GM21447 (cell line): ENCODE measurements around the gene HSD17B3.
"Not testable (repeated sequence)": the region's sequence is repeated elsewhere in the genome, so short reads cannot be mapped to it uniquely, and the experiment has no call there.

Source experiments
- ATAC-seq: cut with Tn5 transposase; IDR thresholded peaks from one replicate; pipeline ENCODE4 v1.9.1; 2021; ENCODE audit not compliant: unreplicated experiment

Gene HSD17B3

DNA sequence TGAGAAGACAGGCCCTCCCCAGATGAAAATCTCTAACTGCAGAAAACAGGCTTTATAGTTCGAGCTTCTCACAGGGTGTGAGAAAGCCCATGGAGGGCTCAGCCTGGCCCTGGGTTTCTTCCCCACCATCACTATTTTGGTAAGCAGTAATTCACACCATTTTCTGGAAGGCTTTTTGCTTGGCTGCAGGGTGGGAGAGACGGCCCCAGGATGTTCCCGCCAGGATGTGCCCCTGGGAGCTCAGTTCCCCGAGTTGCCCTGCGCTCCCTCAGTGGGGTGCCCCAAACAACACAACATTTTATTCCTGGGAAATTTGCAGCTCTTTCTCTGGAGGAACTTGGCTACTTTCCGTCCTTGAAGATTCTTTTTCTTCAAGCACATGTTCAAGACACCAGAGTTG lies 100.8 kb downstream of the HSD17B3 start:
- no peak for ATAC-seq

DNA sequence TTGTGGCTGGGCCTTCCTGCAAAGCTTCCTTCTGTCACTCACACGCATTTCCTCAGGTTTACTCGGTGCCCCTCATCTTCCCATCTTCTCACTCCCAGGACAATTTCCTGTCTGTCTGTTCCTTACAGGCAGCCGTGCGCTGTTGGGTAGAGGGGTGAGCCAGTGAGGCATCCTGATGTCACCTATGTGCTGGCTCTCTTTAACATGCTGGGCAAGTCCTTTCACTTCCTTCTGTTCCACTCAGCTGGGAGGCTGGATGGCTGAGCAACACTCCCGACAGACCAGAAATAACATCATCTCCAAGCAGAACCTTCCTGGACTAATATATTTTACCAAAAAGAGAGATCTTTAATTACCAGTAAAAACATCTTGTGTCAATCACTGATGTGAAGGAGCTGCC lies 103.0 kb downstream of the HSD17B3 start:
- ATAC-seq, result no peak

DNA sequence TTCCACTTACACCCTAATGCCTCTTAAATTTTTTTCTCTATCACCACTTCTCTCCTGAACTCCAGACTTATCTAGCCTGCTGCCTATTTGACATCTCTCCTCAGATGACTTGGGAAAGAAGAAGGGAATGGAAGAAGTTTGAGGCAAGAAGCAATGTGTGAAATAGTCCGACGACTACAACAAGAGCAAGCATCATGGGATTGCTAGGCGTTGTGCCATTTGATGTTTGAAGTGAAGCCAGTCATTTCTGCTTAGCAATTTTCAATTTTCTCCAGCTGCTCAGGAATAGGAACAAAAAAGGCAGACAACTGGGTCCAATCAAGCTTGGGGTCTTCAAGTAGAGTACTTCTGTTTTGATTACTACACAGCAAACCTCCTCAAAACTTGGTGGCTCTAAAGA lies 106.4 kb downstream of the HSD17B3 start:
- ATAC-seq, result no peak

DNA sequence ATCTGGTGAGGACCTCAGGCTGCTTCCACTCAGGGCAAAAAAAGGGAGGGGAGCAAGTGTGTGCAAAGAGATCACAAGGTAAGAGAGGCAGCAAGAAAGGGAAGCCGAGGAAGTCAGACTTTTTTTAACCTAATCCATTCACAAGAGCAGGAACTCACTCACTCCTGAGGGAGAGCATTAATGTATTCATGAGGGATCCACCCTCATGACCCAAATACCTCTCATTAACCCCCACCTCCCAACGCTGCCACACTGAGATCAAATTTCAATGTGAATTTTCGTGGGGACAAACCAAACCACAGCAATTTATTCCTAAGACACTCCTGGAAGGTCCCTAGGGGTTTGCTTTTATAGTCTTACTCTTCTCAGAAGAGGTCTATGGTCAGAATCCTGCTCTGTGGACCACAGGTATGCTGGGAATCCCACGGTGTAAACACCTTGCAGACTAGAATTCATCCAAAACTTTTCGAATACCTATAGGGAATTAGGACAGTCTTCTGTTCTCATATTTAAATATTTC lies 108.7 kb downstream of the HSD17B3 start:
- no peak for ATAC-seq

DNA sequence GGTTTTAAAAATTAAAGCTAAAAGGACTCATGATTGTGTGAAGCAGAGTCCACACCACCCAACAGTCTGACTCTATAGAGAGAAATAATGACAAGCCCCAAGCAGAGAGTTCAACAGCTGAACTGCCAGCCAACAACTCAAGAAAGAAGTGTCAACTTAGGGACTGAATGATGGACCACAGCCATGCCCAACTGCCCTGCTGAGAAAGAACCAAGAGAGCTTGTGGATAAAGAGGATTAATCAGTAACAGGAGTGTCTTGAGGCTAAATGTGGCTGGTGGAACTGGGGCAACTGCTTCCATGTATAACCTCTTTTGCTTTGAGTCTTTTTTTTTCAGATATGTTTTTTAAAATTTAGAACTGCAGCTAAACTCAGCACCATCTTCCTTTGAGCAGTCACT lies 109.3 kb downstream of the HSD17B3 start:
- ATAC-seq, result no peak

DNA sequence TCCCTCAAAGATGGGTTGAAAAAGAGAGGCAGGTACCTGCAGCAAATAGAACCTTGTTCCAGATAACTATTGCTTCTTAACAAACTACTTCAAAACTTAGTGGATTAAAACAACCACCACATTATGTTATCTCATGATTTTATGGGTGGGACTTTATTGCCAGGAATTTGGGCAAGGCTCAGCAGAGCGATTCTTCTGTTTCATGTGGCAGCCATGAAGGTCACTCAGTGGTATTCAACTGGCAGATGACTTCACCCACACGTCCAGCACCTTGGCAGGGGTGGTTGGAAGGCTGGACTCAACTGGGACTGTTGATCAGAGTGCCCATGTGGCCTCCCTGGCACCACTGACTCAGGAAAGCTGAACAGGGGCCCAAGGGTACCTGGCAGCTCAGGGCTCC lies 112.0 kb downstream of the HSD17B3 start:
- ATAC-seq, result no peak

DNA sequence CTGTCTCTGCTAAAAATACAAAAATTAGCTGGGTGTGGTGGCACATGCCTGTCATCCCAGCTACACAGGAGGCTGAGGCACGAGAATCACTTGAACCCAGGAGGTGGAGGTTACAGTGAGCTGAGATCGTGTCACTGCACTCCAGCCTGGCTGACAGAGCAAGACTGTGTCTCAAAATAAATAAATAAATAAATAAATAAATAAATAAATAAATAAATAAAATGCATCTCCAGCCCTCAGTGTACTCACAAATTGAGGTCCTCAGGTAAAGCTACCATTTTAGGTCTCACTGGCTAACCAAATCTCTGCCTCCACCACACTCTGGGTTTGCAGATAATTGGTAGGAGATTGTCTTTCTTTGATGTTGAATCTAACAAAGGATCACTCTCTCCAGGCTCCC lies 112.4 kb downstream of the HSD17B3 start:
- not testable (repeated sequence) for ATAC-seq

DNA sequence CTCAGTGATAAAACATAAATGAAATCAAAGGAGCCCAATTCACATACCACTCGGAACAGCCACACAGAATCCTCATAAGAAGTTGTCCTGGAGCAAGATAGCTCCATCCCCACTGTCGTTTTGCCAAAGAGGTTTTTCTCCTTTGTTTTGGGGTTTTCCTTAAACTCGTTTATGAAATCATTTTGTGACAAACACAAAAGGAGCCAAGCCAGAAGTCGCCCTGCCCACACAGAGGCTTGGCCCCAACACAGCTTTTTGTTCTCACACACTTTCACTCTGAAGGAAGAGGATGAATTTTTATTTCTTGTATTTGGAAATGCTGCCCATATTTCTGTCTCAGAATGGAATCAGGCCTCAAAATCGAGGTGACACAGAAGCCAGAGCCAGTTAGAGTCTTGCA lies 113.4 kb downstream of the HSD17B3 start:
- no peak for ATAC-seq

DNA sequence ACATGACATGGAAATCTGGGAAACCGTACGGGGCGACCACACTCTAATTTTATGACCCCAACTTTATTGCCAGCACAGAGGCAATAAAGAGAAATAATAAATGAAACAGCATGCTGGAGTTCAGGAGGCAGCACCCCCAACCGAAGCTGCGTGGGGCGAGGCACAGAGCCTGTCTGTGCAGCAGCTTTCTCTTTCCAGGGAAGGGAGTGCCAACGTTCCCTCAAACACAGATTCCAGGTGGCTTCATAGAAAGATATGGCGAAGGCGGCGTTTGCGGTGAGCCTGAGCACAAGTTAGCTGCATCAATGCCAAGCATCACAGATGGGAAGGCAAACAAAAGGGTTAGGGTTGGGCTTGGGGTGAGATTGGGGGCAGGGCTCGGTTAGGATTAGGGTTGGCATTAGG lies 114.8 kb downstream of the HSD17B3 start:
- no peak for ATAC-seq

DNA sequence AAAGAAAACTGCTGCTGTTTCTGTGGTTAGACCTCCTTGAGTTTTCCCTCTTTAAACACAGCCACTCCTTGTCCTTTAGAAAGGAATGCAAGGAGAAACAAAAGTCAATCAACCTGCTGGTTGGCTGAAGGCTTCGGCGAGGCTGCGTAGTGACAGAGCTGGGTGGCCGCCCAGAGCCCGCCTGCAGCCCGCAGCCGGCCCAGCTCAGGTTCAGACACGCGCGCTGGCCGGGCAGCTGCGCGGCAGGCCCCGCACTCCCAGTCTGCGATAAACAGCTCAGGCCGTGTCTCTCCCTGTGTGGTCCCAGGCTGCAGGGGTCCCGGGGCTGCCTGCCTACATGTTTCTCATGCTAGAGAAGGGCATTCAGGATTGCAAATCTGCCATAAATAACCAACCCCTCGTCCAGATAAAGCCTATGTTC lies 115.4 kb downstream of the HSD17B3 start:
- no peak for ATAC-seq

DNA sequence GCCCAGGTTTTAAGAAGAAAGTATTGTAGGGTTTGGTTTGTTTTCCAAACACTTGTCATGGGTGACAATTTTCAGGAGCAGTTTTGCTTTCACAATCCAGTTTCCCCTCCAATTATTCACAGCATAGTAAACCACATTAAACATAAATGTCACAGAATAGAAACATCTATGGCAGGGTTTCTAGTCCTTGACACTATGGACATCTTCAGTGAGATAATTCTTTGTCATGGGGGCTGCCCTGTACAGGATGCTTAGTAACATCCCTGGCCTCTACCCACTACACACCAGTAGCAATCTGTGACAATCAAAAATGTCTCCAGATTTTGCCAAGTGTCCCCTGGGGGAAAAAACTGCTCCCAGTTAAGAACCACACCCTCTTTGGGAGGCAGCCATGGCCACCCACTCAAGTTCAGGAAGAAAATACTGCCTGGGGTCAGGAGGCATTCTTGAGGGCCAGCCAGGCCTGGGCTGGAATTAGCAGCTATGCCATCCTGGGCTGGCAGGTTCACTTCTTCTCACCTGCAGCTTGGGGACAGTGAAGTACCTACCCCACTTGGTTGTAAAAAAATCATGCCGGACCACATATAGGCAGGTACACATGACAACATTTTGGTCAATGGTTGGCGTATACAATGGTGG lies 116.3 kb downstream of the HSD17B3 start:
- ATAC-seq, result no peak
